Trophoblast cell (in vitro differentiated cells and primary cell): ENCODE measurements around the gene SLC4A2.

Source experiments
- DNase-seq, 2 donors: peaks; one replicate each; pipeline ENCODE4 v3.0.0-alpha.2; 2016
- H2AFZ ChIP-seq: 2 replicates; pipeline ENCODE4 v1.6.1; 2013; ENCODE audit warnings: low read length, moderate library complexity, mild to moderate bottlenecking; ENCODE audit not compliant: insufficient read depth, poor library complexity
- H2AK5ac ChIP-seq: 2 replicates; pipeline ENCODE4 v1.6.1; 2013; ENCODE audit warnings: mild to moderate bottlenecking, low read length
- H2BK120ac ChIP-seq: 2 replicates; pipeline ENCODE4 v1.6.1; 2013; ENCODE audit warnings: low read length, mild to moderate bottlenecking, moderate library complexity; ENCODE audit not compliant: insufficient read depth, poor library complexity
- H2BK12ac ChIP-seq: 2 replicates; pipeline ENCODE4 v1.6.1; 2013; ENCODE audit warnings: mild to moderate bottlenecking, low read length, moderate library complexity
- H2BK5ac ChIP-seq: 2 replicates; pipeline ENCODE4 v1.6.1; 2013; ENCODE audit warnings: low read length, low read depth, moderate library complexity, mild to moderate bottlenecking; ENCODE audit not compliant: poor library complexity
- H3K14ac ChIP-seq: 2 replicates; pipeline ENCODE4 v1.6.1; 2013; ENCODE audit warnings: mild to moderate bottlenecking, low read length
- H3K18ac ChIP-seq: 2 replicates; pipeline ENCODE4 v1.6.1; 2013; ENCODE audit warnings: mild to moderate bottlenecking, low read length
- H3K23ac ChIP-seq: 2 replicates; pipeline ENCODE4 v1.6.1; 2013; ENCODE audit warnings: low read length
- H3K27ac ChIP-seq: 2 replicates; pipeline ENCODE4 v1.5.1; 2013; ENCODE audit warnings: low read depth, mild to moderate bottlenecking, inconsistent platforms, low read length, moderate library complexity
- H3K27me3 ChIP-seq: 2 replicates; pipeline ENCODE4 v1.6.1; 2013; ENCODE audit warnings: inconsistent platforms, mild to moderate bottlenecking, low read length, moderate library complexity; ENCODE audit not compliant: insufficient read depth
- H3K36me3 ChIP-seq, 2 experiments: 1 replicate in 1 of 2; 2 replicates in 1 of 2; pipeline ENCODE4 v1.6.1; 2013; ENCODE audit warnings: low read length in 2 of 2, mild to moderate bottlenecking in 2 of 2, moderate library complexity in 1 of 2; ENCODE audit not compliant: insufficient read depth in 2 of 2, control insufficient read depth in 1 of 2
- H3K4ac ChIP-seq: 2 replicates; pipeline ENCODE4 v1.6.1; 2013; ENCODE audit warnings: low read depth, mild to moderate bottlenecking, low read length, moderate library complexity
- H3K4me1 ChIP-seq, 2 experiments: 1 replicate in 1 of 2; 2 replicates in 1 of 2; pipeline ENCODE4 v1.6.1; 2013; ENCODE audit warnings: low read length in 2 of 2, mild to moderate bottlenecking in 2 of 2, moderate library complexity in 1 of 2; ENCODE audit not compliant: insufficient read depth in 2 of 2, control insufficient read depth in 1 of 2
- H3K4me2 ChIP-seq: 2 replicates; pipeline ENCODE4 v1.6.1; 2013; ENCODE audit warnings: inconsistent platforms, mild to moderate bottlenecking, low read length, moderate library complexity
- H3K4me3 ChIP-seq: 2 replicates; pipeline ENCODE4 v1.5.1; 2013; ENCODE audit warnings: mild to moderate bottlenecking, low read depth, low read length, inconsistent platforms
- H3K79me1 ChIP-seq: one replicate; pipeline ENCODE4 v1.6.1; 2013; ENCODE audit warnings: low read length
- H3K79me2 ChIP-seq: 2 replicates; pipeline ENCODE4 v1.6.1; 2013; ENCODE audit warnings: low read length, mild to moderate bottlenecking; ENCODE audit not compliant: control insufficient read depth, insufficient read depth, poor library complexity
- H3K9ac ChIP-seq: 2 replicates; pipeline ENCODE4 v1.6.1; 2013; ENCODE audit warnings: mild to moderate bottlenecking, low read length
- H3K9me3 ChIP-seq: 2 replicates; pipeline ENCODE4 v1.6.1; 2013; ENCODE audit warnings: low read depth, mild to moderate bottlenecking, control low read depth, inconsistent platforms, low read length; ENCODE audit not compliant: insufficient read depth
- H4K12ac ChIP-seq: 2 replicates; pipeline ENCODE4 v1.6.1; 2013; ENCODE audit warnings: low read depth, mild to moderate bottlenecking, low read length, moderate library complexity
- H4K8ac ChIP-seq: 2 replicates; pipeline ENCODE4 v1.6.1; 2013; ENCODE audit warnings: low read depth, mild to moderate bottlenecking, low read length, moderate library complexity
- H4K91ac ChIP-seq: one replicate; pipeline ENCODE4 v1.6.1; 2013; ENCODE audit warnings: low read depth, mild to moderate bottlenecking, low read length, moderate library complexity
- WGBS: extraction: QIAGEN DNeasy Blood & Tissue Kit; methylation state at CpG from one replicate; pipeline ENCODE4 v1.1.7; 2013; ENCODE audit warnings: missing lambda C conversion rate; ENCODE audit not compliant: insufficient read length, insufficient coverage; ENCODE audit errors: extremely low coverage; 5-methylcytosine and 5-hydroxymethylcytosine counted together

The SLC4A2 gene

DNA sequence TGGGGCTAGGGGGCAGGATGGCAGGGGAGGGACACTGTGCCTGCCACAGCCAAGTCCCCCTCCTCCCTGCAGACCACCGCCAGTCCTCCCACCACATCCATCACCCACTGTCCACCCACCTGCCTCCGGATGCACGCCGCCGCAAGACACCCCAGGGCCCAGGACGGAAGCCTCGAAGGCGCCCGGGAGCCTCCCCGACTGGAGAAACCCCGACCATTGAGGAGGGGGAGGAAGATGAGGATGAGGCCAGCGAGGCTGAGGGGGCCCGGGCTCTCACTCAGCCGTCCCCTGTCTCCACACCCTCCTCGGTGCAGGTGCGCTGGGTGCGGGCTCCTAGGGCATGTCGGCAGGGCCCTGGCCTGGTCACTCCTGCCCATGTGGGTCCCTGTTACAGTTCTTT, 5.1 kb downstream of the SLC4A2 start:
- Histone ChIP-seq H3K23ac (no peak overlapping the region), H3K79me2 (peaks cover 18% of the 10 kb centered on the region), H3K9me3 (no peaks in the 10 kb centered on the region), H3K18ac (peak overlapping the region; percentile 69), H2BK12ac (no peak overlapping the region), H3K27ac (peak overlapping the region; percentile 8), H3K4me1 (peaks cover 36 to 42% of the 10 kb centered on the region in 2 experiments), H2AK5ac (no peak overlapping the region), H3K27me3 (no peaks in the 10 kb centered on the region), H4K8ac (no peak overlapping the region), H3K14ac (no peak overlapping the region), H3K9ac (no peak overlapping the region), H3K4ac (peak overlapping the region; percentile 34), H3K36me3 (peaks cover 52% of the 10 kb centered on the region in 2 experiments), H4K91ac (no peak overlapping the region), H2BK5ac (no peak overlapping the region), H3K79me1 (peaks cover 33% of the 10 kb centered on the region), H2BK120ac (no peak overlapping the region), H3K4me2 (no peak overlapping the region), H3K4me3 (no peak overlapping the region), H4K12ac (no peak overlapping the region), H2AFZ (no peak overlapping the region)
- no CpG with 5 or more reads among the region's 18 CpGs for WGBS
- DNase-seq, result no peak

- Histone ChIP-seq H3K23ac (no peak overlapping the region), H3K4ac (peak overlapping the region; percentile 34), H3K4me1 (peaks cover 36 to 42% of the 10 kb centered on the region in 2 experiments), H2BK12ac (no peak overlapping the region), H4K8ac (no peak overlapping the region), H3K18ac (peak overlapping the region; percentile 69), H3K27ac (no peak overlapping the region), H3K4me3 (no peak overlapping the region), H4K91ac (no peak overlapping the region), H3K14ac (no peak overlapping the region), H2AK5ac (no peak overlapping the region), H2BK5ac (no peak overlapping the region), H3K4me2 (no peak overlapping the region), H2BK120ac (no peak overlapping the region), H3K36me3 (peaks cover 57% of the 10 kb centered on the region in 2 experiments), H4K12ac (no peak overlapping the region), H2AFZ (no peak overlapping the region), H3K79me2 (peaks cover 15% of the 10 kb centered on the region), H3K9ac (no peak overlapping the region), H3K27me3 (no peaks in the 10 kb centered on the region), H3K79me1 (peaks cover 28% of the 10 kb centered on the region), H3K9me3 (no peaks in the 10 kb centered on the region)
- WGBS, result no CpG with 5 or more reads among the region's 6 CpGs
- DNase-seq, result no peak
These were observed 5.6 kb downstream of the SLC4A2 start for GRCh38 chr7:151064993-151065392.

DNA sequence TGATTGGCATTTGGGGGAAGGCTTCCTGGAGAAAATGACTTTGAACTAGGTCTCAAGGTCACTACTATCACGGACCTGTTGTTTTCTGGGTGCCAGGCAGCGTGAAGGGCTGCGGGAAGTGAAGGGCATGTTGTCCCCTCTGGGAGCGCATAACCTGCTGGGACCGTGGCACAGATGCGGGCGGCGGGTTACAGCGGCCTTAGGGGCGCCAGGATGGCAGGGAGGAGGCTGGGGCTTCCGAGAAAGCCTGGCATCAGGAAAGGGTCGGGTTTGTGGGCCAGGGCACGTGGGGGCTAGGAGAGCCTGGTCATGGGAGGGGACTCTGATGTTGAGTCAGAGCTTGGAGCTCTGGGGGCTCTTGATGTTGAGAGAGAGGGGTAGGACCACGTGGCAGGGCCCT, 6.1 kb downstream of the SLC4A2 start:
- Histone ChIP-seq H3K27me3 (no peaks in the 10 kb centered on the region), H3K4me1 (peaks cover 35 to 40% of the 10 kb centered on the region in 2 experiments), H3K14ac (no peak overlapping the region), H3K9me3 (no peaks in the 10 kb centered on the region), H3K23ac (no peak overlapping the region), H3K4me2 (no peak overlapping the region), H3K4me3 (no peak overlapping the region), H4K12ac (no peak overlapping the region), H2BK120ac (no peak overlapping the region), H2AFZ (no peak overlapping the region), H3K79me2 (peaks cover 10% of the 10 kb centered on the region), H3K18ac (peak overlapping the region; percentile 3), H4K91ac (no peak overlapping the region), H3K36me3 (peaks cover 62% of the 10 kb centered on the region in 2 experiments), H3K4ac (no peak overlapping the region), H2AK5ac (no peak overlapping the region), H3K79me1 (peaks cover 22% of the 10 kb centered on the region), H3K9ac (no peak overlapping the region), H2BK5ac (no peak overlapping the region), H3K27ac (no peak overlapping the region), H4K8ac (no peak overlapping the region), H2BK12ac (no peak overlapping the region)
- DNase-seq, result no peak
- no CpG with 5 or more reads among the region's 14 CpGs for WGBS

DNA sequence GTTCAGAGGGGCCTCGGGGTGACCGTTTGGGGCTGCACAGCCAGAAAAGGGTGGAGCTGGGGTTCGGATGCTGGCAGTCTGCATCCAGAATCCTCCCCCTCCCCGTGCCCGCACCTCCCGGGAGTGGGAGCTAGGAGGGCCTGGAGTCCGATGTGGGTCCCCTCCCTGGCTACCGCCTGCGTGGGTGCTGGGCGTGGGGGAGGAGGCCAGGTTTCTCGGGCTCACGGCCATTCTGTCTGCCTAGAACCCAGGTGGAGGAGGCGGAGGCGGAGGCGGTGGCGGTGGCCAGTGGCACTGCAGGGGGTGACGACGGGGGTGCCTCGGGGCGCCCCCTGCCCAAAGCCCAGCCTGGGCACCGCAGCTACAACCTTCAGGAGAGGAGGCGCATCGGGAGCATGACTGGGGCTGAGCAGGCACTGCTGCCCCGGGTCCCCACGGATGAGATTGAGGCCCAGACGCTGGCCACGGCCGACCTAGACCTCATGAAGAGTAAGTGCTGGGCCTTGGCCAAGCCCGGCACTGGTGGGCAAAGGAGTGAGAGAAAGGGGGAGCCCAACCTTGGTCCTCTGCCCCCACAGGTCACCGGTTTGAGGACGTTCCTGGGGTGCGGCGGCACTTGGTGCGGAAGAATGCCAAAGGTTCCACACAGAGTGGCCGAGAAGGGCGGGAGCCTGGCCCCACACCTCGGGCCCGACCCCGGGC, 7.0 kb downstream of the SLC4A2 start:
- no peak overlapping the region for H4K91ac ChIP-seq
- H4K8ac ChIP-seq, result no peak overlapping the region
- H3K14ac ChIP-seq, result no peak overlapping the region
- no peak overlapping the region for H3K23ac ChIP-seq
- H3K27me3 ChIP-seq, result no peaks in the 10 kb centered on the region
- no peak overlapping the region for H2AFZ ChIP-seq
- no peak overlapping the region for H3K4me3 ChIP-seq
- H3K79me2 ChIP-seq, result peaks cover 6% of the 10 kb centered on the region
- no peak overlapping the region for H2BK12ac ChIP-seq
- no peak overlapping the region for H3K4me2 ChIP-seq
- H4K12ac ChIP-seq, result no peak overlapping the region
- no peak for DNase-seq
- no peak overlapping the region for H3K9ac ChIP-seq
- peaks cover 20% of the 10 kb centered on the region for H3K79me1 ChIP-seq
- H3K4ac ChIP-seq, result no peak overlapping the region
- H2AK5ac ChIP-seq, result peak overlapping the region; percentile 15
- peaks cover 71 to 72% of the 10 kb centered on the region in 2 experiments for H3K36me3 ChIP-seq
- H3K18ac ChIP-seq, result peak overlapping the region; percentile 17
- H3K4me1 ChIP-seq, result peaks cover 26 to 31% of the 10 kb centered on the region in 2 experiments
- H2BK5ac ChIP-seq, result peak overlapping the region; percentile 16
- H2BK120ac ChIP-seq, result no peak overlapping the region
- no peak overlapping the region for H3K27ac ChIP-seq
- WGBS, result no CpG with 5 or more reads among the region's 39 CpGs
- H3K9me3 ChIP-seq, result no peaks in the 10 kb centered on the region
